Fibroblast of the aortic adventitia (primary cell): ENCODE data around the gene CBARP. TPM values are rescaled to one million over a fixed set of nuclear protein-coding genes. Genes with fewer than 3 reads are reported as not detected.

ENCODE experiments used
- DNase-seq: peaks from one replicate; pipeline ENCODE4 v3.0.0-alpha.2; 2010; ENCODE audit warnings: low read depth
- H3K4me3 ChIP-seq: 2 replicates; pipeline ENCODE4 v1.5.1; 2011; ENCODE audit warnings: low read depth, mild to moderate bottlenecking, control low read depth, low read length, moderate library complexity
- total RNA-seq: library from RNA; depleted of rRNA; stranded (reverse); fragments of >200 nt; gene quantifications from 2 replicates; pipeline ENCODE4 v1.2.3, GENCODE V29; 2012; ENCODE audit warnings: low replicate concordance
- TF ChIP-seq, protein P1 (sequence below): IDR thresholded peaks from 2 replicates; pipeline ENCODE4 v1.5.1; 2011; ENCODE audit warnings: mild to moderate bottlenecking, low read length, control low read depth, inconsistent platforms; ENCODE audit not compliant: insufficient read depth

The CBARP gene
- total RNA-seq, 1 donor, result 3.1 TPM

- TF ChIP-seq, protein P1, sequence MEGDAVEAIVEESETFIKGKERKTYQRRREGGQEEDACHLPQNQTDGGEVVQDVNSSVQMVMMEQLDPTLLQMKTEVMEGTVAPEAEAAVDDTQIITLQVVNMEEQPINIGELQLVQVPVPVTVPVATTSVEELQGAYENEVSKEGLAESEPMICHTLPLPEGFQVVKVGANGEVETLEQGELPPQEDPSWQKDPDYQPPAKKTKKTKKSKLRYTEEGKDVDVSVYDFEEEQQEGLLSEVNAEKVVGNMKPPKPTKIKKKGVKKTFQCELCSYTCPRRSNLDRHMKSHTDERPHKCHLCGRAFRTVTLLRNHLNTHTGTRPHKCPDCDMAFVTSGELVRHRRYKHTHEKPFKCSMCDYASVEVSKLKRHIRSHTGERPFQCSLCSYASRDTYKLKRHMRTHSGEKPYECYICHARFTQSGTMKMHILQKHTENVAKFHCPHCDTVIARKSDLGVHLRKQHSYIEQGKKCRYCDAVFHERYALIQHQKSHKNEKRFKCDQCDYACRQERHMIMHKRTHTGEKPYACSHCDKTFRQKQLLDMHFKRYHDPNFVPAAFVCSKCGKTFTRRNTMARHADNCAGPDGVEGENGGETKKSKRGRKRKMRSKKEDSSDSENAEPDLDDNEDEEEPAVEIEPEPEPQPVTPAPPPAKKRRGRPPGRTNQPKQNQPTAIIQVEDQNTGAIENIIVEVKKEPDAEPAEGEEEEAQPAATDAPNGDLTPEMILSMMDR, result no peak
- DNase-seq, result no peak
- no peak overlapping the region for H3K4me3 ChIP-seq
These were observed 24.9 kb upstream of the CBARP start for GRCh38 chr19:1262623-1263123.

DNA sequence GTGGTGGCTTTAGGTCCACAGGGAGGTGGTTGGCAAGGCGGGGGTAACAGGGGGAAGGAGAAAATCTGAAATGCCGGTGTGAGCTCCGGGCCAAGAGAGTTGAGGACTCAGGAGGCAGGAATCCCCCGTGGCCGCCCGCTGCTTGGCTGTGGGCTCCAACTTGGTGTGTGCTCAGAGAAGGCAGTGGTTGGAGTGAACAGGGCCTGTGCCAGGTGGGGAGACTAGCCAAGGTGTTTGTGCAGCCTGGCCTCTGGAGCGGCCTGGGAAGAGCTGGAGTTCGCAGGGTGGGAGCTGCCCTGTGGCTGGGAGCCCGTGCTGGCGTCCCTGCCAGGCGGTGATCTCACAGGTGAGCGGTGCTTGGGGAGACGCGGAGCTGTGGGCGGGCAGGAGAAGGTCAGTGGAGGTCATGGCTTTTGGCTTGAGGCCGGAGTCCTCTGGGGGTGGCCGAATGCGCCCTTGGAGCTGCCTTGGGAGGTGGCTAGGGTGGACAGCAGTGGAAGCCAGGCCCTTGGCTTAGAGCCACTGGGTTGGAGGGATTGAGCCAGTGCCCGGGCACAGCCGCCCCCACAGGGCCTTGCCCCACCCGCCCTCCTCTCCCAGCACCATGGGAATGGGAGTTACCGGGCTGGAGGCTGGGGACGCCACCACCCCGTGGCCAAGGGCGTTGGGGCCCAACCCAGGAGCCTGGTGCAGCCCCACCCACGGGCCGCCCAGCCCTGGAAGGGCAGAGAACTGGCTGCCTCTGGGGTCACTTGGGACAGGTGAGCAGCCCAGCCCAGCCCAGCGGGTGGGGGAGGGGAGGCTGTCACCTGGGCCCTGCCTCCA is 24.2 kb upstream of the CBARP start:
- TF ChIP-seq, protein P1, result no peak
- peak; percentile 82 for DNase-seq
- H3K4me3 ChIP-seq, result peak overlapping the region; percentile 73

DNA sequence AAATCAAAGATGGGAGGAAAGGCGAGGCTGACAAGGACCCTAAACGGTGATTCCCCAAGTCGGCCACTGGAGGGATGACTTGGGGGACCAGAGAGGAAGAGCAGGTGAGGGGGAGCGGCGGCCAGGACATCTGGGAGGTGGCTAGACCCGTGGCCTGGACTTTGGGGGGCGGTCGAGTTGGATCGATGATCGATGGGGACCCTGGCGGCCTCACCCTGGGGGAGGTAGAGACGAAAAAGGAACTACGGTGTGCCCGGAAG is 23.7 kb upstream of the CBARP start:
- TF ChIP-seq, protein P1, result peak; percentile 17
- no peak for DNase-seq
- peak overlapping the region; percentile 73 for H3K4me3 ChIP-seq

- peak; percentile 96 for DNase-seq
- TF ChIP-seq, protein P1, result no peak
- peak overlapping the region; percentile 73 for H3K4me3 ChIP-seq
These were observed 23.1 kb upstream of the CBARP start for GRCh38 chr19:1260749-1261537.

DNA sequence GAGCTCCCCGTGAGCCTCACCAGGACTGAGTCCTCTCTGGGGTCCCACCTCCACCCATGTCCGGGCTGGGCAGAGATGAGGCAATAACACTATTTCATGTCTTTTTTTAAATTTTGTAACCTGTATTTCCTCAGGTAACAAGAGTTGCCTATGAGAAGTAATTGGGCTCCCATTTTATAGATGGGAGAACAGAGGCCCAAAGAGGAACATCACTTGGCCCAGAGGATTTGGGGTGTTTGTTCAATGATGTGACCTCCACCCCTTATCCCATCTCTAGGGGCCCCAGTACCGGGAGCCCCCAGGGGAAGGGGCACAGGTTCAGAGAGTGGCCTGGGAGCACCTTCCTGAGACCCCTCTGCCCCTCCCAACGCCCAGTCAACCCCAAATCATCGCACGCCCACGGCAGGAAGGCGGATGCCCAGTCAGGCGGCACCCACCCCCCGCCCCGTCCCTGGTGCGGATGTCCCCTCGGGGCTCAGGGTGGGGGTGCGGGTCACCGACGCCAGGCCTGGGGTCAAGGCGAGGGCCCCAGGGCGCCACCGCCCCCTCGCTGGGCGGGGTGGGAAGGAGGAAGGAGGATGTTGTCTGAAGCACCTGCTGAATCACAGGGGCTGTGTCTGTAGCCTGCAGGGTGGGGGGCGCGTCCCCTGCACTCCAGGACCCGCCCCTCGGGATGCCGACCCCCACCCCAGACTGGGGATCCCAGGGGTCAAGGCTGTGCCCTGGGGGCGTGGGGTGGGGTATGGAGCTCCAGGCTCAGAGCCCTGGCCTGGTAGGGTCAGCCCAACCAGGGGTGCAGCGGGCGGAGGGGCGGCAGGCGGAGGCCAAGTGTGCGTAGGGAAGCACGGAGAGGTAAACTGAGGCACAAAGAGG is 22.3 kb upstream of the CBARP start:
- no peak overlapping the region for H3K4me3 ChIP-seq
- TF ChIP-seq, protein P1, result no peak
- no peak for DNase-seq

DNA sequence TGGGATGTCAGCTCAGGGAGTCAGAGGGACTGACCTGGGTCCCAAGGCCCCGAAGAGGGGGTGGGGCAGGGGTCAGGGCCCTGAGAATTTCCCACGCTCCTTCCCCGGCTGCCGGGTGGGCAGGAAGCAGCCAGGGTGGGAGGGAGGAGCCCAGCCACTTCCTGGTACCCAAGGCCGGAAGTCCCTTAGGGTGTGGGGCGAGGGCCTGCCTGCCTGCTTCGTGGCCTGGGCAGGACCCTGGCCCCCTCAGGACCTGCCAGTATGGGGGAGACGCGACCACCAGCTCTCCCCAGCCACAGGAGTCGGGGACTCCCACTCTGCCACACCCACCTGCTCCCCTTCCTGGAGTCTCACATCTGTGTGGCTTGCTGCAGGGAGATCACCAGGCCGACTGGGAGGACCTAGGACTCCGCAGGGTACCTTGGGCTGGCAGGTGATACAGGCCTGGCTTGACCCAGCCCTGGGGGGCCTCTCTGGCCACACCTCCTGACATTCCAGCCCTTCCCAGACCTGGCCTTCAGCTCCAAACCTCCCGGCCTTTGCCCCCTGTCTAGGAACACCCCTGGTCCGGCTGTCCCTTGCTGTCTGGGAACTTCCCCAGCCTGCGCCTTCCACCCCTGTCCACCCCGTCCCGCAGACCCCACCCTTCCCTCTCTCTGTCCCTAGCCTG is 21.5 kb upstream of the CBARP start:
- DNase-seq, result peak; percentile 51
- no peak overlapping the region for H3K4me3 ChIP-seq
- TF ChIP-seq, protein P1, result no peak
